ENCODE measurements around the gene SLC2A2.

Gene SLC2A2

GRCh38 chr3:171038342-171038741 is 11.8 kb upstream of the SLC2A2 start:
- no peaks in the 10 kb centered on the region for H3K4me1 ChIP-seq (ENCODE audit: control insufficient read depth in 1 of 2, insufficient read depth in 1 of 2, low read depth in 1 of 2, low read length in 1 of 2)
- H3K27ac ChIP-seq = no peak overlapping the region
- H3K4me3 ChIP-seq (ENCODE audit: low read depth in 1 of 2, low read length in 1 of 2) = no peak overlapping the region
- H3K27me3 ChIP-seq = no peaks in the 10 kb centered on the region
- no peak for TF ChIP-seq CTCF (IDR thresholded peaks at IDR 0.05)
- H3K36me3 ChIP-seq = no peaks in the 10 kb centered on the region
- H3K9me3 ChIP-seq = no peaks in the 10 kb centered on the region

GRCh38 chr3:171028779-171029232 is 2.3 kb upstream of the SLC2A2 start:
- Histone ChIP-seq H3K4me1 (ENCODE audit: control insufficient read depth in 1 of 2, insufficient read depth in 1 of 2, low read depth in 1 of 2, low read length in 1 of 2) (no peaks in the 10 kb centered on the region), H3K27ac (no peak overlapping the region), H3K36me3 (no peaks in the 10 kb centered on the region), H3K9me3 (no peaks in the 10 kb centered on the region), H3K4me3 (ENCODE audit: low read depth in 1 of 2, low read length in 1 of 2) (no peak overlapping the region), H3K27me3 (peaks cover 41% of the 10 kb centered on the region)
- no peak for TF ChIP-seq CTCF (IDR thresholded peaks at IDR 0.05)

GRCh38 chr3:171028025-171028778 is 1.7 kb upstream of the SLC2A2 start:
- TF ChIP-seq CTCF (IDR thresholded peaks at IDR 0.05) = no peak
- peaks cover 41% of the 10 kb centered on the region for H3K27me3 ChIP-seq
- no peaks in the 10 kb centered on the region for H3K9me3 ChIP-seq
- no peak overlapping the region for H3K27ac ChIP-seq
- no peaks in the 10 kb centered on the region for H3K4me1 ChIP-seq (ENCODE audit: control insufficient read depth in 1 of 2, insufficient read depth in 1 of 2, low read depth in 1 of 2, low read length in 1 of 2)
- no peaks in the 10 kb centered on the region for H3K36me3 ChIP-seq
- no peak overlapping the region for H3K4me3 ChIP-seq (ENCODE audit: low read depth in 1 of 2, low read length in 1 of 2)

- Histone ChIP-seq H3K9me3 (no peaks in the 10 kb centered on the region), H3K36me3 (no peaks in the 10 kb centered on the region), H3K4me1 (ENCODE audit: control insufficient read depth in 1 of 2, insufficient read depth in 1 of 2, low read depth in 1 of 2, low read length in 1 of 2) (no peaks in the 10 kb centered on the region), H3K27me3 (peaks cover 22% of the 10 kb centered on the region), H3K27ac (no peak overlapping the region), H3K4me3 (ENCODE audit: low read depth in 1 of 2, low read length in 1 of 2) (no peak overlapping the region)
- TF ChIP-seq CTCF (IDR thresholded peaks at IDR 0.05) = no peak
Observed at GRCh38 chr3:171023566-171023965, 3.0 kb downstream of the SLC2A2 start.

GRCh38 chr3:171021377-171021776 is 5.1 kb downstream of the SLC2A2 start:
- no peak overlapping the region for H3K27ac ChIP-seq
- TF ChIP-seq CTCF (IDR thresholded peaks at IDR 0.05) = no peak
- no peaks in the 10 kb centered on the region for H3K36me3 ChIP-seq
- no peaks in the 10 kb centered on the region for H3K4me1 ChIP-seq (ENCODE audit: control insufficient read depth in 1 of 2, insufficient read depth in 1 of 2, low read depth in 1 of 2, low read length in 1 of 2)
- H3K4me3 ChIP-seq (ENCODE audit: low read depth in 1 of 2, low read length in 1 of 2) = no peak overlapping the region
- H3K9me3 ChIP-seq = no peaks in the 10 kb centered on the region
- peaks cover under 1% of the 10 kb centered on the region for H3K27me3 ChIP-seq

All from neutrophil (primary cell).